IgD-negative memory B cell (primary cell): Measurements from ENCODE around the gene GLG1. TPM values are rescaled to one million over a fixed set of nuclear protein-coding genes. Genes with fewer than 3 reads are reported as not detected.
A peak's percentile ranks its signal among the peaks of the same experiment; 100 is the strongest.

Experiments
- H3K27ac Mint-ChIP-seq, 3 donors: one replicate each; pipeline ENCODE4 v1.8.0; 2020 to 2022; ENCODE audit warnings: mild to moderate bottlenecking in 3 of 3, mixed read lengths in 3 of 3, moderate library complexity in 1 of 3
- H3K27me3 Mint-ChIP-seq: one replicate; pipeline ENCODE4 v1.8.0; 2021; ENCODE audit warnings: mixed read lengths
- H3K36me3 Mint-ChIP-seq: one replicate; pipeline ENCODE4 v1.8.0; 2020; ENCODE audit warnings: mild to moderate bottlenecking, mixed read lengths
- H3K4me1 Mint-ChIP-seq, 3 donors: one replicate each; pipeline ENCODE4 v1.8.0; 2020 to 2022; ENCODE audit warnings: mixed read lengths in 3 of 3, mild to moderate bottlenecking in 1 of 3
- H3K4me3 Mint-ChIP-seq, 4 donors: one replicate each; pipeline ENCODE4 v1.8.0; 2020 to 2022; ENCODE audit warnings: mild to moderate bottlenecking in 4 of 4, mixed read lengths in 4 of 4, moderate library complexity in 3 of 4
- H3K9me3 Mint-ChIP-seq, 3 donors: one replicate each; pipeline ENCODE4 v1.8.0; 2020 to 2021; ENCODE audit warnings: mixed read lengths in 3 of 3, mild to moderate bottlenecking in 1 of 3
- polyA plus RNA-seq: library from polyadenylated mRNA; unstranded; fragments of 300-500 nt; fragmentation: Illumina TruSeq; gene quantifications from one replicate; pipeline ENCODE4 v1.2.3, GENCODE V29; 2021

GLG1 gene
- polyA plus RNA-seq, 1 donor from 2014 or later, result 91.8 TPM

- Mint-ChIP-seq H3K27ac (peak overlapping the region in 1 of 3 donors; percentile 8), H3K4me1 (peaks cover 25 to 44% (median 39%) of the 10 kb centered on the region in 3 donors), H3K36me3 (peaks cover 3% of the 10 kb centered on the region), H3K4me3 (no peak overlapping the region), H3K27me3 (no peaks in the 10 kb centered on the region), H3K9me3 (no peaks in the 10 kb centered on the region)
These were observed 31.6 kb downstream of the GLG1 start for GRCh38 chr16:74575175-74575806.

- no peaks in the 10 kb centered on the region for H3K9me3 Mint-ChIP-seq
- peak overlapping the region in 1 of 4 donors; percentile 82 for H3K4me3 Mint-ChIP-seq
- H3K4me1 Mint-ChIP-seq, result peaks cover 25 to 47% (median 39%) of the 10 kb centered on the region in 3 donors
- no peaks in the 10 kb centered on the region for H3K27me3 Mint-ChIP-seq
- H3K36me3 Mint-ChIP-seq, result no peaks in the 10 kb centered on the region
- no peak overlapping the region for H3K27ac Mint-ChIP-seq
These were observed 32.8 kb downstream of the GLG1 start for GRCh38 chr16:74574146-74574545.

- no peaks in the 10 kb centered on the region for H3K9me3 Mint-ChIP-seq
- no peak overlapping the region for H3K4me3 Mint-ChIP-seq
- H3K27ac Mint-ChIP-seq, result no peak overlapping the region
- H3K36me3 Mint-ChIP-seq, result no peaks in the 10 kb centered on the region
- H3K4me1 Mint-ChIP-seq, result peaks cover 20 to 43% (median 37%) of the 10 kb centered on the region in 3 donors
- H3K27me3 Mint-ChIP-seq, result no peaks in the 10 kb centered on the region
These were observed 33.3 kb downstream of the GLG1 start for GRCh38 chr16:74573622-74574021.

- Mint-ChIP-seq H3K4me1 (peaks cover 20 to 40% (median 38%) of the 10 kb centered on the region in 3 donors), H3K27ac (peak overlapping the region in 1 of 3 donors; percentile 72), H3K4me3 (peak overlapping the region in 1 of 4 donors; percentile 52), H3K9me3 (no peaks in the 10 kb centered on the region), H3K36me3 (peaks cover 2% of the 10 kb centered on the region), H3K27me3 (no peaks in the 10 kb centered on the region)
These were observed 36.3 kb downstream of the GLG1 start for GRCh38 chr16:74570412-74571301.

- peaks cover 2% of the 10 kb centered on the region for H3K36me3 Mint-ChIP-seq
- H3K27me3 Mint-ChIP-seq, result no peaks in the 10 kb centered on the region
- H3K27ac Mint-ChIP-seq, result no peak overlapping the region
- no peak overlapping the region for H3K4me3 Mint-ChIP-seq
- peaks cover 25 to 46% (median 41%) of the 10 kb centered on the region in 3 donors for H3K4me1 Mint-ChIP-seq
- no peaks in the 10 kb centered on the region for H3K9me3 Mint-ChIP-seq
These were observed 37.8 kb downstream of the GLG1 start for GRCh38 chr16:74568961-74569631.

- peaks cover 2% of the 10 kb centered on the region for H3K36me3 Mint-ChIP-seq
- no peak overlapping the region for H3K4me3 Mint-ChIP-seq
- peaks cover 30 to 44% (median 38%) of the 10 kb centered on the region in 3 donors for H3K4me1 Mint-ChIP-seq
- H3K9me3 Mint-ChIP-seq, result no peaks in the 10 kb centered on the region
- no peaks in the 10 kb centered on the region for H3K27me3 Mint-ChIP-seq
- H3K27ac Mint-ChIP-seq, result no peak overlapping the region
These were observed 39.0 kb downstream of the GLG1 start for GRCh38 chr16:74567901-74568300.

- H3K36me3 Mint-ChIP-seq, result peaks cover 2% of the 10 kb centered on the region
- H3K9me3 Mint-ChIP-seq, result no peaks in the 10 kb centered on the region
- H3K27me3 Mint-ChIP-seq, result no peaks in the 10 kb centered on the region
- peak overlapping the region in 1 of 4 donors; percentile 81 for H3K4me3 Mint-ChIP-seq
- H3K27ac Mint-ChIP-seq, result no peak overlapping the region
- H3K4me1 Mint-ChIP-seq, result peaks cover 30 to 35% (median 30%) of the 10 kb centered on the region in 3 donors
These were observed 41.5 kb downstream of the GLG1 start for GRCh38 chr16:74565378-74565777.

GRCh38 chr16:74564451-74564984, 42.4 kb downstream of the GLG1 start:
- Mint-ChIP-seq H3K4me1 (peaks cover 27 to 35% (median 31%) of the 10 kb centered on the region in 3 donors), H3K27ac (no peak overlapping the region), H3K4me3 (no peak overlapping the region), H3K36me3 (peaks cover 2% of the 10 kb centered on the region), H3K9me3 (no peaks in the 10 kb centered on the region), H3K27me3 (no peaks in the 10 kb centered on the region)

- H3K4me1 Mint-ChIP-seq, result peaks cover 29 to 35% (median 32%) of the 10 kb centered on the region in 3 donors
- peak overlapping the region in 1 of 3 donors; percentile 31 for H3K27ac Mint-ChIP-seq
- peaks cover 2% of the 10 kb centered on the region for H3K36me3 Mint-ChIP-seq
- H3K27me3 Mint-ChIP-seq, result no peaks in the 10 kb centered on the region
- no peaks in the 10 kb centered on the region for H3K9me3 Mint-ChIP-seq
- no peak overlapping the region for H3K4me3 Mint-ChIP-seq
These were observed 43.1 kb downstream of the GLG1 start for GRCh38 chr16:74563828-74564263.

- Mint-ChIP-seq H3K36me3 (peaks cover 5% of the 10 kb centered on the region), H3K4me3 (no peak overlapping the region), H3K9me3 (no peaks in the 10 kb centered on the region), H3K27me3 (no peaks in the 10 kb centered on the region), H3K4me1 (peaks cover 28 to 36% (median 34%) of the 10 kb centered on the region in 3 donors), H3K27ac (no peak overlapping the region)
These were observed 44.8 kb downstream of the GLG1 start for GRCh38 chr16:74562117-74562516.

- no peaks in the 10 kb centered on the region for H3K27me3 Mint-ChIP-seq
- peaks cover 6% of the 10 kb centered on the region for H3K36me3 Mint-ChIP-seq
- H3K9me3 Mint-ChIP-seq, result no peaks in the 10 kb centered on the region
- H3K27ac Mint-ChIP-seq, result no peak overlapping the region
- no peak overlapping the region for H3K4me3 Mint-ChIP-seq
- peaks cover 28 to 37% (median 37%) of the 10 kb centered on the region in 3 donors for H3K4me1 Mint-ChIP-seq
These were observed 45.3 kb downstream of the GLG1 start for GRCh38 chr16:74561626-74562025.

GRCh38 chr16:74560912-74561311, 46.0 kb downstream of the GLG1 start:
- Mint-ChIP-seq H3K27me3 (no peaks in the 10 kb centered on the region), H3K36me3 (peaks cover 4% of the 10 kb centered on the region), H3K4me3 (no peak overlapping the region), H3K4me1 (peaks cover 25 to 35% (median 33%) of the 10 kb centered on the region in 3 donors), H3K27ac (peak overlapping the region in 1 of 3 donors; percentile 86), H3K9me3 (no peaks in the 10 kb centered on the region)

- H3K9me3 Mint-ChIP-seq, result no peaks in the 10 kb centered on the region
- no peaks in the 10 kb centered on the region for H3K27me3 Mint-ChIP-seq
- no peak overlapping the region for H3K4me3 Mint-ChIP-seq
- peaks cover 8 to 23% (median 18%) of the 10 kb centered on the region in 3 donors for H3K4me1 Mint-ChIP-seq
- H3K36me3 Mint-ChIP-seq, result peaks cover 4% of the 10 kb centered on the region
- peak overlapping the region in 1 of 3 donors; percentile 48 for H3K27ac Mint-ChIP-seq
These were observed 48.0 kb downstream of the GLG1 start for GRCh38 chr16:74558873-74559272.

- peak overlapping the region in 1 of 3 donors; percentile 33 for H3K27ac Mint-ChIP-seq
- no peaks in the 10 kb centered on the region for H3K9me3 Mint-ChIP-seq
- H3K36me3 Mint-ChIP-seq, result peaks cover 4% of the 10 kb centered on the region
- peak overlapping the region in 1 of 4 donors; percentile 68 for H3K4me3 Mint-ChIP-seq
- H3K27me3 Mint-ChIP-seq, result no peaks in the 10 kb centered on the region
- peaks cover 6 to 16% (median 12%) of the 10 kb centered on the region in 3 donors for H3K4me1 Mint-ChIP-seq
These were observed 49.6 kb downstream of the GLG1 start for GRCh38 chr16:74557275-74557674.
